SK-N-MC (cell line): ENCODE data around the gene NEDD4L.

Experiments
- EZH2 ChIP-seq: fragments of 200-600 bp; sonication (generic); IDR thresholded peaks from one replicate; pipeline ENCODE4 v1.6.1; 2017; ENCODE audit warnings: antibody characterized with exemption
- POLR2AphosphoS5 ChIP-seq: IDR thresholded peaks from 2 replicates; pipeline ENCODE4 v1.6.1; 2012; ENCODE audit warnings: mild to moderate bottlenecking, low read depth, low read length, borderline replicate concordance

GRCh38 chr18:58190842-58191530 lies 147.0 kb downstream of the NEDD4L start:
- TF ChIP-seq POLR2AphosphoS5 (no peak), EZH2 (no peak)
